HEK293T (cell line): ENCODE data around the gene NT5DC1.

Experiments
- FOXA1 ChIP-seq: fragments of 450-650 bp; IDR thresholded peaks from 2 replicates; pipeline ENCODE4 v1.6.1; 2016; ENCODE audit warnings: mild to moderate bottlenecking
- SP1 ChIP-seq: fragments of 450-650 bp; IDR thresholded peaks from 2 replicates; pipeline ENCODE4 v1.6.1; 2017
- SUZ12 ChIP-seq: fragments of 450-650 bp; IDR thresholded peaks from 2 replicates; pipeline ENCODE4 v1.6.1; 2016; ENCODE audit warnings: mild to moderate bottlenecking
- TARDBP ChIP-seq: fragments of 450-650 bp; IDR thresholded peaks from 2 replicates; pipeline ENCODE4 v1.6.1; 2016

DNA sequence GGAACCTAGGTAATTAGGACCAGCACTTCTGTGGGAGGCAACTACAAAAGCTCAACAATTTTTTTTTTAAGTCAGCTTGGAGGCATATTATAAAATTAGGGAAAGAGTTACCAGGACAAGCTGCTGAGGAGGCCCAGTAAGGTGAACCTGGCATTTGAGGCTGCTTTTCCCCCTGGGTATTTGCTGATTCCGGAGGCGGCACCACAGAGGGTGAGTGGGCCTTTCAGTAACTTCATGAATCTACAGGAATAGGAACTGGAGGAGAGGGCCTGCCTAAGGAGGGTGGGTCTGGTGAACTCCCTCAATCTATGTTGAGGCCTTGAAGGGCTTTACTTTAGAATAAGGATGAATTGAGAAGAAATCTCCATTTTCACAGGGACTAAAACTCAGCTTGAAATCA lies 138.6 kb downstream of the NT5DC1 start:
- TF ChIP-seq SUZ12 (no peak), TARDBP (no peak), SP1 (no peak), FOXA1 (no peak)
